HG03095 (cell line): ENCODE measurements around the gene TRIM23.

Experiments
- ATAC-seq: cut with Tn5 transposase; IDR thresholded peaks from one replicate; pipeline ENCODE4 v1.9.1; 2021; ENCODE audit warnings: moderate library complexity; ENCODE audit not compliant: unreplicated experiment

Gene TRIM23

GRCh38 chr5:65566505-65566904, 57.6 kb downstream of the TRIM23 start:
- no peak for ATAC-seq

- no peak for ATAC-seq
Observed at GRCh38 chr5:65563777-65564176, 60.4 kb downstream of the TRIM23 start.

GRCh38 chr5:65562731-65563701, 61.1 kb downstream of the TRIM23 start, which contains the start of the genes CENPK and PPWD1:
Gene CENPK (minus strand): TSS chr5:65563168. CDS start chr5:65554907, 8,261 bp downstream.
Gene PPWD1 (plus strand): TSS chr5:65563296. CDS start chr5:65563311, 15 bp downstream.
- ATAC-seq, result peak; percentile 99

GRCh38 chr5:65556718-65557117, 67.4 kb downstream of the TRIM23 start:
- no peak for ATAC-seq

- no peak for ATAC-seq
Observed at GRCh38 chr5:65556181-65556580, 68.0 kb downstream of the TRIM23 start.

- no peak for ATAC-seq
Observed at GRCh38 chr5:65555287-65555686, 68.8 kb downstream of the TRIM23 start.

GRCh38 chr5:65553941-65554340, 70.2 kb downstream of the TRIM23 start:
- ATAC-seq, result no peak

GRCh38 chr5:65548281-65548680, 75.9 kb downstream of the TRIM23 start:
- no peak for ATAC-seq

- ATAC-seq, result no peak
Observed at GRCh38 chr5:65546141-65546540, 78.0 kb downstream of the TRIM23 start.

- ATAC-seq, result no peak
Observed at GRCh38 chr5:65544473-65544872, 79.7 kb downstream of the TRIM23 start.

- ATAC-seq, result no peak
Observed at GRCh38 chr5:65539827-65540226, 84.3 kb downstream of the TRIM23 start.
